Activated CD4-positive, alpha-beta memory T cell treated with anti-CD3 and anti-CD28 coated beads for 36 hours (primary cell): Measurements from ENCODE around the gene RAB20. TPM values are rescaled to one million over a fixed set of nuclear protein-coding genes. Genes with fewer than 3 reads are reported as not detected.

Source experiments
- CTCF ChIA-PET: fragments of 350-600 bp; sonication (Branson Sonifier 250); formaldehyde crosslinking; loops from one replicate; lab custom pipeline; 2021; ENCODE audit warnings: antibody characterized with exemption, inconsistent platforms; lab: Charles Lee
- POLR2A ChIA-PET: fragments of 350-600 bp; sonication (Branson Sonifier 250); formaldehyde crosslinking; loops from one replicate; lab custom pipeline; 2021; ENCODE audit warnings: antibody characterized with exemption; lab: Charles Lee
- DNase-seq: peaks from one replicate; pipeline ENCODE4 v3.0.0-alpha.2; 2020
- H3K27ac Mint-ChIP-seq: one replicate; pipeline ENCODE4 v1.8.0; 2021; ENCODE audit warnings: mixed read lengths
- H3K27me3 Mint-ChIP-seq: one replicate; pipeline ENCODE4 v1.8.0; 2021; ENCODE audit warnings: mixed read lengths
- H3K36me3 Mint-ChIP-seq: one replicate; pipeline ENCODE4 v1.8.0; 2021; ENCODE audit warnings: mixed read lengths
- H3K4me1 Mint-ChIP-seq: one replicate; pipeline ENCODE4 v1.8.0; 2021; ENCODE audit warnings: low read depth, mixed read lengths
- H3K4me3 Mint-ChIP-seq: one replicate; pipeline ENCODE4 v1.8.0; 2021; ENCODE audit warnings: mild to moderate bottlenecking, mixed read lengths
- H3K9me3 Mint-ChIP-seq: one replicate; pipeline ENCODE4 v1.8.0; 2021; ENCODE audit warnings: mixed read lengths
- intact Hi-C: fragments of 100-400 bp; cut with micrococcal nuclease; formaldehyde crosslinking; loops from one replicate; pipeline ENCODE4 v1.15.1; 2023
- total RNA-seq, 2 experiments: library from RNA; stranded (reverse); gene quantifications; one replicate each; pipeline ENCODE4 v1.2.3, GENCODE V29; 2021

Gene RAB20
- total RNA-seq, 2 experiments from 2014 or later = 1.4 to 2.1 TPM

GRCh38 chr13:110522721-110523120, 38.8 kb downstream of the RAB20 start:
- no peaks in the 10 kb centered on the region for H3K9me3 Mint-ChIP-seq
- H3K4me3 Mint-ChIP-seq = no peak overlapping the region
- H3K27me3 Mint-ChIP-seq = no peaks in the 10 kb centered on the region
- intact Hi-C loops = no loop called here
- no peak for DNase-seq
- ChIA-PET POLR2A (no interaction called here), CTCF (no interaction called here)
- H3K4me1 Mint-ChIP-seq = peaks cover 24% of the 10 kb centered on the region
- no peaks in the 10 kb centered on the region for H3K36me3 Mint-ChIP-seq
- no peak overlapping the region for H3K27ac Mint-ChIP-seq

GRCh38 chr13:110521946-110522345, 39.6 kb downstream of the RAB20 start:
- Mint-ChIP-seq H3K27ac (no peak overlapping the region), H3K36me3 (no peaks in the 10 kb centered on the region), H3K4me1 (peaks cover 24% of the 10 kb centered on the region), H3K4me3 (no peak overlapping the region), H3K27me3 (no peaks in the 10 kb centered on the region), H3K9me3 (no peaks in the 10 kb centered on the region)
- POLR2A ChIA-PET = no interaction called here
- intact Hi-C loops = no loop called here
- CTCF ChIA-PET = no interaction called here
- no peak for DNase-seq

GRCh38 chr13:110521296-110521680, 40.2 kb downstream of the RAB20 start:
- H3K36me3 Mint-ChIP-seq = no peaks in the 10 kb centered on the region
- H3K4me1 Mint-ChIP-seq = peaks cover 23% of the 10 kb centered on the region
- ChIA-PET POLR2A (no interaction called here), CTCF (no interaction called here)
- no peak overlapping the region for H3K27ac Mint-ChIP-seq
- peaks cover under 1% of the 10 kb centered on the region for H3K27me3 Mint-ChIP-seq
- no peak for DNase-seq
- H3K9me3 Mint-ChIP-seq = no peaks in the 10 kb centered on the region
- intact Hi-C loops = no loop called here
- no peak overlapping the region for H3K4me3 Mint-ChIP-seq

- Mint-ChIP-seq H3K27ac (no peak overlapping the region), H3K36me3 (no peaks in the 10 kb centered on the region), H3K4me1 (peaks cover 22% of the 10 kb centered on the region), H3K4me3 (no peak overlapping the region), H3K9me3 (no peaks in the 10 kb centered on the region), H3K27me3 (peaks cover 3% of the 10 kb centered on the region)
- CTCF ChIA-PET = no interaction called here
- POLR2A ChIA-PET = no interaction called here
- intact Hi-C loops = no loop called here
- DNase-seq = no peak
These were observed 40.9 kb downstream of the RAB20 start for GRCh38 chr13:110520431-110521295.

GRCh38 chr13:110519506-110519905, 42.0 kb downstream of the RAB20 start:
- intact Hi-C loops = loop anchor here (5.0 kb wide), 1 partner anchor 62 kb away; no protein-coding TSS in a partner anchor
- no peak for DNase-seq
- Mint-ChIP-seq H3K4me3 (no peak overlapping the region), H3K27me3 (peaks cover 3% of the 10 kb centered on the region), H3K36me3 (no peaks in the 10 kb centered on the region), H3K9me3 (no peaks in the 10 kb centered on the region), H3K27ac (no peak overlapping the region), H3K4me1 (peaks cover 20% of the 10 kb centered on the region)
- ChIA-PET POLR2A (no interaction called here), CTCF (no interaction called here)

- Mint-ChIP-seq H3K27me3 (peaks cover 3% of the 10 kb centered on the region), H3K9me3 (no peaks in the 10 kb centered on the region), H3K27ac (no peak overlapping the region), H3K36me3 (no peaks in the 10 kb centered on the region), H3K4me1 (peaks cover 18% of the 10 kb centered on the region), H3K4me3 (no peak overlapping the region)
- CTCF ChIA-PET = no interaction called here
- intact Hi-C loops = loop anchor here (5.0 kb wide), 1 partner anchor 62 kb away; no protein-coding TSS in a partner anchor
- POLR2A ChIA-PET = no interaction called here
- no peak for DNase-seq
These were observed 42.5 kb downstream of the RAB20 start for GRCh38 chr13:110519046-110519445.

- Mint-ChIP-seq H3K4me1 (peaks cover 17% of the 10 kb centered on the region), H3K4me3 (no peak overlapping the region), H3K9me3 (no peaks in the 10 kb centered on the region), H3K36me3 (no peaks in the 10 kb centered on the region), H3K27ac (no peak overlapping the region), H3K27me3 (peaks cover 3% of the 10 kb centered on the region)
- intact Hi-C loops = loop anchor here (5.0 kb wide), 1 partner anchor 61 kb away; no protein-coding TSS in a partner anchor
- ChIA-PET CTCF (interaction anchor here (1.4 kb wide), 1 partner anchor 63 kb away, joined by 3 read pairs; no protein-coding TSS in a partner anchor), POLR2A (no interaction called here)
- no peak for DNase-seq
These were observed 43.0 kb downstream of the RAB20 start for GRCh38 chr13:110518571-110518970.

GRCh38 chr13:110518226-110518525, 43.3 kb downstream of the RAB20 start:
- ChIA-PET POLR2A (no interaction called here), CTCF (interaction anchor here (1.4 kb wide), 1 partner anchor 62 kb away, joined by 3 read pairs; no protein-coding TSS in a partner anchor)
- intact Hi-C loops = loop anchor here (5.0 kb wide), 1 partner anchor 61 kb away; no protein-coding TSS in a partner anchor
- Mint-ChIP-seq H3K4me1 (peaks cover 17% of the 10 kb centered on the region), H3K27me3 (peaks cover 3% of the 10 kb centered on the region), H3K27ac (no peak overlapping the region), H3K4me3 (no peak overlapping the region), H3K36me3 (no peaks in the 10 kb centered on the region), H3K9me3 (no peaks in the 10 kb centered on the region)
- DNase-seq = no peak

- H3K4me1 Mint-ChIP-seq = peaks cover 17% of the 10 kb centered on the region
- no peaks in the 10 kb centered on the region for H3K9me3 Mint-ChIP-seq
- no peak overlapping the region for H3K4me3 Mint-ChIP-seq
- H3K36me3 Mint-ChIP-seq = no peaks in the 10 kb centered on the region
- POLR2A ChIA-PET = no interaction called here
- intact Hi-C loops = loop anchor here (5.0 kb wide), 1 partner anchor 60 kb away; no protein-coding TSS in a partner anchor
- no peak overlapping the region for H3K27ac Mint-ChIP-seq
- peaks cover 3% of the 10 kb centered on the region for H3K27me3 Mint-ChIP-seq
- no peak for DNase-seq
- CTCF ChIA-PET = interaction anchor here (1.4 kb wide), 1 partner anchor 62 kb away, joined by 3 read pairs; no protein-coding TSS in a partner anchor
These were observed 43.9 kb downstream of the RAB20 start for GRCh38 chr13:110517505-110518225.

- Mint-ChIP-seq H3K36me3 (no peaks in the 10 kb centered on the region), H3K27ac (no peak overlapping the region), H3K9me3 (no peaks in the 10 kb centered on the region), H3K4me1 (peaks cover 17% of the 10 kb centered on the region), H3K27me3 (peaks cover 3% of the 10 kb centered on the region), H3K4me3 (no peak overlapping the region)
- DNase-seq = no peak
- ChIA-PET CTCF (no interaction called here), POLR2A (no interaction called here)
- intact Hi-C loops = loop anchor here (5.0 kb wide), 1 partner anchor 59 kb away; no protein-coding TSS in a partner anchor
These were observed 45.0 kb downstream of the RAB20 start for GRCh38 chr13:110516500-110516899.

GRCh38 chr13:110512198-110512740, 49.3 kb downstream of the RAB20 start:
- H3K4me3 Mint-ChIP-seq = no peak overlapping the region
- POLR2A ChIA-PET = no interaction called here
- intact Hi-C loops = no loop called here
- peaks cover 17% of the 10 kb centered on the region for H3K4me1 Mint-ChIP-seq
- no peak overlapping the region for H3K27ac Mint-ChIP-seq
- peaks cover 8% of the 10 kb centered on the region for H3K27me3 Mint-ChIP-seq
- no peaks in the 10 kb centered on the region for H3K9me3 Mint-ChIP-seq
- no peaks in the 10 kb centered on the region for H3K36me3 Mint-ChIP-seq
- CTCF ChIA-PET = no interaction called here
- DNase-seq = no peak

GRCh38 chr13:110511509-110512181, 49.9 kb downstream of the RAB20 start:
- POLR2A ChIA-PET = no interaction called here
- no peak for DNase-seq
- intact Hi-C loops = no loop called here
- Mint-ChIP-seq H3K27me3 (peaks cover 8% of the 10 kb centered on the region), H3K4me3 (no peak overlapping the region), H3K27ac (no peak overlapping the region), H3K4me1 (peaks cover 17% of the 10 kb centered on the region), H3K36me3 (no peaks in the 10 kb centered on the region), H3K9me3 (no peaks in the 10 kb centered on the region)
- CTCF ChIA-PET = no interaction called here
